Body of pancreas (tissue), 4 donors: ENCODE measurements around the gene PLEKHG4B. TPM values are rescaled to one million over a fixed set of nuclear protein-coding genes. Genes with fewer than 3 reads are reported as not detected.
A peak's percentile ranks its signal among the peaks of the same experiment; 100 is the strongest.
"Not testable (repeated sequence)": the region's sequence is repeated elsewhere in the genome, so short reads cannot be mapped to it uniquely, and the experiment has no call there.

Source experiments
- ATAC-seq: fragments of 150-250 bp; one replicate; pipeline ENCODE4 v1.9.1; 2016
- DNase-seq, 4 donors: peaks; one replicate each; pipeline ENCODE4 v3.0.0-alpha.2; 2019
- H3K27ac ChIP-seq, 4 donors: fragments of 200-600 bp; sonication (generic); 1 replicate in 3 of 4; 2 replicates in 1 of 4; pipeline versions ENCODE4 v1.5.1 to v1.6.1; 2016 to 2019; ENCODE audit warnings: mild to moderate bottlenecking in 1 of 4, mixed read lengths in 1 of 4, moderate library complexity in 1 of 4
- H3K27me3 ChIP-seq, 2 donors: fragments of 200-600 bp; sonication (generic); one replicate each; pipeline ENCODE4 v1.6.0; 2016; ENCODE audit warnings: mild to moderate bottlenecking in 1 of 2
- H3K36me3 ChIP-seq, 2 donors: fragments of 200-600 bp; sonication (generic); replicated peaks in 1 of 2; 2 replicates each; pipeline ENCODE4 v1.5.1; 2016; ENCODE audit warnings: low read depth in 2 of 2; ENCODE audit not compliant: insufficient read depth in 1 of 2
- H3K4me1 ChIP-seq: fragments of 200-600 bp; sonication (generic); one replicate; pipeline ENCODE4 v1.6.0; 2016
- H3K4me3 ChIP-seq, 2 donors: fragments of 200-600 bp; sonication (generic); 1 replicate in 1 of 2; 2 replicates in 1 of 2; pipeline ENCODE4 v1.5.1; 2016 to 2019
- H3K9me3 ChIP-seq, 3 donors: fragments of 200-600 bp; sonication (generic); 1 replicate in 2 of 3; 2 replicates in 1 of 3; pipeline ENCODE4 v1.5.1; 2016
- POLR2A ChIP-seq, 3 donors: fragments of 450-650 bp; IDR thresholded peaks; one replicate each; pipeline ENCODE4 v1.6.1; 2016; ENCODE audit warnings: antibody characterized with exemption in 3 of 3, mild to moderate bottlenecking in 2 of 3
- WGBS, 2 donors: methylation state at CpG; one replicate each; pipeline ENCODE4 v1.1.5; 2017; 5-methylcytosine and 5-hydroxymethylcytosine counted together
- intact Hi-C: fragments of 100-400 bp; cut with DNase I; formaldehyde crosslinking; loops from one replicate; pipeline ENCODE4 v1.15.1; 2023
- total RNA-seq, 2 donors: library from RNA; depleted of rRNA; stranded (reverse); fragments of >200 nt; gene quantifications; one replicate each; pipeline ENCODE4 v1.1.0, GENCODE V29; 2016
- TF ChIP-seq, protein P1 (sequence below), 7 experiments: fragments of 450-650 bp in 4 of 7; fragments of 200-600 bp in 3 of 7; sonication (generic) in 3 of 7; IDR thresholded peaks; one replicate each; pipeline ENCODE4 v1.5.1; 2016 to 2019; ENCODE audit warnings: antibody characterized with exemption in 7 of 7

The PLEKHG4B gene, protein sequence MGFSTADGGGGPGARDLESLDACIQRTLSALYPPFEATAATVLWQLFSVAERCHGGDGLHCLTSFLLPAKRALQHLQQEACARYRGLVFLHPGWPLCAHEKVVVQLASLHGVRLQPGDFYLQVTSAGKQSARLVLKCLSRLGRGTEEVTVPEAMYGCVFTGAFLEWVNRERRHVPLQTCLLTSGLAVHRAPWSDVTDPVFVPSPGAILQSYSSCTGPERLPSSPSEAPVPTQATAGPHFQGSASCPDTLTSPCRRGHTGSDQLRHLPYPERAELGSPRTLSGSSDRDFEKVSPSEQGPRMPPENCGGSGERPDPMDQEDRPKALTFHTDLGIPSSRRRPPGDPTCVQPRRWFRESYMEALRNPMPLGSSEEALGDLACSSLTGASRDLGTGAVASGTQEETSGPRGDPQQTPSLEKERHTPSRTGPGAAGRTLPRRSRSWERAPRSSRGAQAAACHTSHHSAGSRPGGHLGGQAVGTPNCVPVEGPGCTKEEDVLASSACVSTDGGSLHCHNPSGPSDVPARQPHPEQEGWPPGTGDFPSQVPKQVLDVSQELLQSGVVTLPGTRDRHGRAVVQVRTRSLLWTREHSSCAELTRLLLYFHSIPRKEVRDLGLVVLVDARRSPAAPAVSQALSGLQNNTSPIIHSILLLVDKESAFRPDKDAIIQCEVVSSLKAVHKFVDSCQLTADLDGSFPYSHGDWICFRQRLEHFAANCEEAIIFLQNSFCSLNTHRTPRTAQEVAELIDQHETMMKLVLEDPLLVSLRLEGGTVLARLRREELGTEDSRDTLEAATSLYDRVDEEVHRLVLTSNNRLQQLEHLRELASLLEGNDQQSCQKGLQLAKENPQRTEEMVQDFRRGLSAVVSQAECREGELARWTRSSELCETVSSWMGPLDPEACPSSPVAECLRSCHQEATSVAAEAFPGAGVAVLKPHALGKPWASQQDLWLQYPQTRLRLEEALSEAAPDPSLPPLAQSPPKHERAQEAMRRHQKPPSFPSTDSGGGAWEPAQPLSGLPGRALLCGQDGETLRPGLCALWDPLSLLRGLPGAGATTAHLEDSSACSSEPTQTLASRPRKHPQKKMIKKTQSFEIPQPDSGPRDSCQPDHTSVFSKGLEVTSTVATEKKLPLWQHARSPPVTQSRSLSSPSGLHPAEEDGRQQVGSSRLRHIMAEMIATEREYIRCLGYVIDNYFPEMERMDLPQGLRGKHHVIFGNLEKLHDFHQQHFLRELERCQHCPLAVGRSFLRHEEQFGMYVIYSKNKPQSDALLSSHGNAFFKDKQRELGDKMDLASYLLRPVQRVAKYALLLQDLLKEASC (N-terminal part only)
- total RNA-seq: 1 to 10 TPM in 1 of 2 donors, under 1 TPM in 1; 0.99 to 1.3 TPM

DNA sequence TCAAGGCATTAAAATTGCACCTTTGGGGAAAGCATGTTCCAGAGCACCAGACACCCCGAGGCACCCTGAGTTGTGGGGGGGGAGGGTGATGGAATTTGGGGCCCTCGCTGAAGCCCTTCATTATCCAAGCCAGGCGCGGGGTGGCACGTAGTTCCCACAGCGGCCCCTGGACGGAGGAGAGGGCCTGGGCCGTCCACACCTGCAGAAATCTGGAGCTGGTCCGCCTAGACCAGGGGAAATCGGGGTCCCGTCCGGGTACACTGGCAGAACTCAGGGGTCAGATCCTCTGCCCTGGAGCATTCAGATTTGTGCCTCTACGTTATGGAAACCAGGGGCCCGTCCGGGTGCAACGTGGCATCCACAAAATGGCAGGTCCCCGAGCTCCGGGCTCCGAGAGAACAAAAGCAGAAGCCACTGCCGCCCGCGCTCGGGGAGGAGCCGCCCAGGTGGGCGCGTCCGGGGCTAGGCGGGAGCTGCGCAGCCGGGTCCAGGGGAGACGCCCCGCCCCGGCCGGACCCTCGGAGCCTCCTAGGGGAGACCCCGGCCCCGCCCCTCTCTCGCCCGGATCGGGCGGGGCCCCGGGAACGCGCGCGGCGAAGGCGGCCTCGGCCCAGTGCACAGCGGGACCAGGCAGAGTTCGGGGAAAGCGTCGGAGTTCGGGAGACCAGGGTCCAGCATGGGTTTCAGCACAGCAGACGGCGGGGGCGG is at the start of gene PLEKHG4B:
Gene PLEKHG4B (plus strand): TSS at position 613 of the 708 bp plus-strand sequence. CDS start 64 bp downstream, at position 677.
- DNase-seq (peak in 1 of 4 donors; percentile 37), ATAC-seq (peak; percentile 35)
- Histone ChIP-seq H3K4me3 (peak within 1 kb of the TSS in 1 of 2 donors; percentile 23), H3K27me3 (peaks cover 0 to 6% of the 10 kb centered on the region in 2 donors), H3K36me3 (no peaks in the 10 kb centered on the region), H3K9me3 (no peaks in the 10 kb centered on the region), H3K4me1 (peaks cover 11% of the 10 kb centered on the region), H3K27ac (no peak within 1 kb of the TSS)
- TF ChIP-seq, protein P1, sequence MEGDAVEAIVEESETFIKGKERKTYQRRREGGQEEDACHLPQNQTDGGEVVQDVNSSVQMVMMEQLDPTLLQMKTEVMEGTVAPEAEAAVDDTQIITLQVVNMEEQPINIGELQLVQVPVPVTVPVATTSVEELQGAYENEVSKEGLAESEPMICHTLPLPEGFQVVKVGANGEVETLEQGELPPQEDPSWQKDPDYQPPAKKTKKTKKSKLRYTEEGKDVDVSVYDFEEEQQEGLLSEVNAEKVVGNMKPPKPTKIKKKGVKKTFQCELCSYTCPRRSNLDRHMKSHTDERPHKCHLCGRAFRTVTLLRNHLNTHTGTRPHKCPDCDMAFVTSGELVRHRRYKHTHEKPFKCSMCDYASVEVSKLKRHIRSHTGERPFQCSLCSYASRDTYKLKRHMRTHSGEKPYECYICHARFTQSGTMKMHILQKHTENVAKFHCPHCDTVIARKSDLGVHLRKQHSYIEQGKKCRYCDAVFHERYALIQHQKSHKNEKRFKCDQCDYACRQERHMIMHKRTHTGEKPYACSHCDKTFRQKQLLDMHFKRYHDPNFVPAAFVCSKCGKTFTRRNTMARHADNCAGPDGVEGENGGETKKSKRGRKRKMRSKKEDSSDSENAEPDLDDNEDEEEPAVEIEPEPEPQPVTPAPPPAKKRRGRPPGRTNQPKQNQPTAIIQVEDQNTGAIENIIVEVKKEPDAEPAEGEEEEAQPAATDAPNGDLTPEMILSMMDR (IDR thresholded peaks at IDR 0.05): no peak
- TF ChIP-seq POLR2A (IDR thresholded peaks at IDR 0.05): no peak
- intact Hi-C loops: no loop called here
- WGBS, 2 donors: 10 to 18% methylated on average over 2 to 56 of the region's 57 CpGs

DNA sequence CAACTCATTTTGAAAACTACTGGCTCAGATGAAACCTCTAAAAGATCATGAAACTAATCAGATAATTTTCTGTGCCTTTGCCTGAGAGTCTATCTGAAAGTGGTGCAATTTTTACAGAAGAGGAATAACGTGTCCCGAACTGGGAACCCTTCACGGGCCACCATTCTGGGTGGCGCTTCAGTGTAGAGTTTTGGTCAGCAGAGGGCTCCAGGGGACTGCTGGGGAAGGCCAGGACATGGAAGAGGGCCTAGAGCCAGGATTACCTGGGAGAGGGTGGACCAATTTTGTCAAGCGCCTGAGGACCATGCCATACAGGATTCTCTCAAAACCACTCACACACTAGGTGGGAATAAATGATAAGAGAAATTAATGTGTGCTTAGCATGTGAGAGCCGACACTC is 49.7 kb upstream of the PLEKHG4B start:
- H3K4me3 ChIP-seq: no peak overlapping the region
- no peak for TF ChIP-seq POLR2A (IDR thresholded peaks at IDR 0.05)
- TF ChIP-seq, protein P1 (IDR thresholded peaks at IDR 0.05): peak in 6 of 7 experiments; percentile 12 to 53 (median 25)
- WGBS, 2 donors: 19 to 25% methylated on average over 6 of the region's 6 CpGs
- ATAC-seq: no peak
- no peak overlapping the region for H3K27ac ChIP-seq
- peak in 2 of 4 donors; percentile 20 to 48 for DNase-seq
- no peaks in the 10 kb centered on the region for H3K27me3 ChIP-seq
- no peaks in the 10 kb centered on the region for H3K4me1 ChIP-seq
- H3K36me3 ChIP-seq: no peaks in the 10 kb centered on the region
- intact Hi-C loops: no loop called here
- H3K9me3 ChIP-seq: no peaks in the 10 kb centered on the region

DNA sequence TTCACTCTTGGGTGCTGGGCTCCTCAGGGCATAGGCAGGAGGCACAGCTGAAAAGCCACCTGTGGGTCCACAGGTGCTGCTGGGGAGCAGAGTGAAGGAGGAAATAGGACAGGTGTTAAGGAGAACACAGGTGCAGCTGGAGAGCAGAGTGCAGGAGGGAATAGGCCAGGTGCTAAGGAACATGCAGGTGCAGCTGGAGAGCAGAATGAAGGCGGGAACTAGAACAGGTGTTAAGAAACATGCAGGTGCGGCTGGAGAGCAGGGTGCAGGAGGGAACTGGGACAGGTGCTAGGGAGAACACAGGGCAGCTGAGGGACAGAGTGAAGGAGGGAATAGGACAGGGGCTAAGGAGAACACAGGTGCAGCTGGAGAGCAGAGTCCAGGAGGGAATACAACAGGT is 43.8 kb upstream of the PLEKHG4B start:
- Histone ChIP-seq H3K27me3 (no peaks in the 10 kb centered on the region), H3K4me1 (peaks cover 5% of the 10 kb centered on the region), H3K27ac (no peak overlapping the region), H3K4me3 (no peak overlapping the region), H3K9me3 (no peaks in the 10 kb centered on the region), H3K36me3 (no peaks in the 10 kb centered on the region)
- intact Hi-C loops: no loop called here
- DNase-seq (peak in 3 of 4 donors; percentile 11 to 33 (median 13)), ATAC-seq (no peak)
- 23 to 34% methylated on average over 2 of the region's 2 CpGs for WGBS, 2 donors
- TF ChIP-seq POLR2A (IDR thresholded peaks at IDR 0.05): no peak
- TF ChIP-seq, protein P1 (IDR thresholded peaks at IDR 0.05): no peak

DNA sequence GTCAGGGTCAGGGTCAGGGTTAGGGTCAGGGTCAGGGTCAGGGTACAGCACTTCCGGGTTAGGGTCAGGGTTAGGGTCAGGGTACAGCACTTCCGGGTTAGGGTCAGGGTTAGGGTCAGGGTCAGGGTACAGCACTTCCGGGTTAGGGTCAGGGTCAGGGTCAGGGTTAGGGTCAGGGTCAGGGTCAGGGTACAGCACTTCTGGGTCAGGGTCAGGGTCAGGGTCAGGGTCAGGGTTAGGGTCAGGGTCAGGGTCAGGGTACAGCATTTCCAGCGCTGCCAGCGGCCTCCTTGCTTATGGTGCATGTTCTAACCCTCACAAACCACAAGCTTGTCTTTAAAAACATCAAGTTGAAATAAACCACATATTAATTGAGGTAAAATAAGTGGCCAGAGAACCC is 42.4 kb upstream of the PLEKHG4B start:
- not testable (repeated sequence) for ATAC-seq
- WGBS, 2 donors: 85 to 86% methylated on average over 5 of the region's 5 CpGs
- H3K4me1 ChIP-seq: peaks cover 13% of the 10 kb centered on the region

More for the DNA sequence above, 42.4 kb upstream of the PLEKHG4B start:
- H3K27me3 ChIP-seq, intact Hi-C loops, H3K9me3 ChIP-seq, H3K4me3 ChIP-seq, H3K27ac ChIP-seq, H3K36me3 ChIP-seq: not testable (repeated sequence)
- peak in 1 of 4 donors; percentile 21 for DNase-seq
